Panc1 (cell line): ENCODE measurements around the gene SOX12. TPM values are rescaled to one million over a fixed set of nuclear protein-coding genes. Genes with fewer than 3 reads are reported as not detected.

Source experiments
- ATAC-seq: fragments of 200-7000 bp; cut with Tn5 transposase; 2 replicates; pipeline ENCODE4 v1.9.1; 2020; ENCODE audit warnings: mild to moderate bottlenecking, moderate library complexity
- BruUV-seq: library from RNA; stranded (reverse); fragments of 400-500 nt; replicated peaks from 2 replicates; lab custom pipeline; 2021; lab: Mats Ljungman, UMichigan
- CTCF ChIA-PET: fragments of 300-600 bp; sonication (Branson Sonifier 250); formaldehyde crosslinking; loops from one replicate; lab custom pipeline; 2022; ENCODE audit warnings: antibody characterized with exemption; lab: Charles Lee
- POLR2A ChIA-PET: fragments of 300-600 bp; sonication (Branson Sonifier 250); formaldehyde crosslinking; loops from one replicate; lab custom pipeline; 2022; ENCODE audit warnings: antibody characterized with exemption; lab: Charles Lee
- DNase-seq: peaks from one replicate; pipeline ENCODE4 v3.0.0-alpha.2; 2010; ENCODE audit warnings: low read depth, low spot score
- H3K27ac ChIP-seq: 2 replicates; pipeline ENCODE4 v1.5.1; 2011; ENCODE audit warnings: mild to moderate bottlenecking, low read length, inconsistent platforms
- H3K27me3 ChIP-seq: fragments of 200-500 bp; sonication (Bioruptor generic); 2 replicates; pipeline ENCODE4 v1.6.0; 2014; ENCODE audit warnings: low read length, inconsistent platforms; ENCODE audit not compliant: control insufficient read depth, insufficient read depth
- H3K36me3 ChIP-seq: fragments of 200-500 bp; sonication (Bioruptor generic); 2 replicates; pipeline ENCODE4 v1.5.1; 2014; ENCODE audit warnings: inconsistent platforms, mild to moderate bottlenecking, low read length, moderate library complexity; ENCODE audit not compliant: control insufficient read depth, insufficient read depth
- H3K4me1 ChIP-seq: 2 replicates; pipeline ENCODE4 v1.5.1; 2011; ENCODE audit warnings: inconsistent platforms, mild to moderate bottlenecking, low read length, moderate library complexity; ENCODE audit not compliant: control insufficient read depth, insufficient read depth
- H3K4me3 ChIP-seq, 2 experiments: 2 replicates each; pipeline ENCODE4 v1.5.1; 2011 to 2012; ENCODE audit warnings: low read depth in 2 of 2, low read length in 2 of 2, mild to moderate bottlenecking in 2 of 2, inconsistent platforms in 1 of 2, moderate library complexity in 1 of 2
- H3K9me3 ChIP-seq: fragments of 200-500 bp; sonication (Bioruptor generic); 2 replicates; pipeline ENCODE4 v1.5.1; 2014; ENCODE audit warnings: low read depth, mild to moderate bottlenecking, inconsistent platforms, low read length, moderate library complexity; ENCODE audit not compliant: control insufficient read depth, insufficient read depth
- POLR2AphosphoS5 ChIP-seq: IDR thresholded peaks from 2 replicates; pipeline ENCODE4 v1.6.1; 2012; ENCODE audit warnings: mild to moderate bottlenecking, low read depth, low read length, moderate library complexity
- REST ChIP-seq, 2 experiments: IDR thresholded peaks; 2 replicates each; pipeline ENCODE4 v1.6.1; 2011 to 2012; ENCODE audit warnings: low read depth in 2 of 2, control low read depth in 1 of 2, low read length in 1 of 2, mild to moderate bottlenecking in 1 of 2, moderate library complexity in 1 of 2; ENCODE audit not compliant: insufficient read depth in 1 of 2
- SIN3A ChIP-seq: IDR thresholded peaks from 2 replicates; pipeline ENCODE4 v1.6.1; 2012; ENCODE audit warnings: low read depth, mild to moderate bottlenecking, low read length, moderate library complexity, borderline replicate concordance; ENCODE audit not compliant: insufficient read depth
- TCF7L2 ChIP-seq: IDR thresholded peaks from 2 replicates; pipeline ENCODE4 v1.6.1; 2011; ENCODE audit warnings: mild to moderate bottlenecking, low read depth, low read length, inconsistent platforms
- in situ Hi-C: cut with HindIII; loops from 2 replicates; pipeline ENCODE4 v1.10.0; 2016; ENCODE audit warnings: low sequenced_read_pairs, low pct_unique_long_range_greater_than_20kb
- intact Hi-C: fragments of 100-400 bp; cut with micrococcal nuclease; formaldehyde crosslinking; loops from one replicate; pipeline ENCODE4 v1.10.0; 2022; ENCODE audit not compliant: unreplicated experiment
- total RNA-seq: library from RNA; stranded (reverse); gene quantifications from one replicate; pipeline ENCODE4 v1.2.1, GENCODE V29; 2021; ENCODE audit not compliant: unreplicated experiment
- TF ChIP-seq, protein P1 (sequence below): fragments of 450-650 bp; IDR thresholded peaks from 2 replicates; pipeline ENCODE4 v1.5.1; 2017; ENCODE audit warnings: mild to moderate bottlenecking

SOX12 gene
- total RNA-seq, 1 experiment from 2014 or later: 48.6 TPM

DNA sequence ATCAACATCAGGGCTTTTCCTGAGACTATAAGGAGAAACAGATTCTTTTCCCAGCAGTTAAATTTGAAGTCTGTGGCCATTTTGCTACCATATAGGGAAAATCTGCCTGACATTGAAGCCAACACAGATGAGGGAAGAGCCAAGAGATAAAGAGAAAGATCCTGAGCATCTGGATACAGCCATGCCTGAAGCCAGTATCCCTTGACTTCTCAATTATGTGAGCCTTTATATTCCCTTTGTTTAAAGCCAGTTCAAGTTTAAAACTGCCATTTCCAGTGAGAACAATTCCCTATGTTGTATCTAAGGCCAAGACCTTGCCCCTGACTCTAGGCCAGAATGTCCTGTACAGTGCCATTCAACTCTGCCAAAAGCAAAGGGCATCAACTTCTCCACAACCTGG, 17.8 kb downstream of the SOX12 start:
- Histone ChIP-seq H3K36me3 (no peaks in the 10 kb centered on the region), H3K4me1 (peaks cover 7% of the 10 kb centered on the region; the same call in 1 of the 2 replicates), H3K27me3 (no peaks in the 10 kb centered on the region), H3K27ac (no peak overlapping the region), H3K9me3 (peaks cover 12% of the 10 kb centered on the region; the same call in 1 of the 2 replicates), H3K4me3 (no peak overlapping the region)
- DNase-seq (no peak), ATAC-seq (no peak)
- in situ Hi-C loops: no loop called here
- ChIA-PET CTCF (no interaction called here), POLR2A (no interaction called here)
- no TSS peak for BruUV-seq
- no peak for TF ChIP-seq REST (IDR thresholded peaks at IDR 0.05; ENCODE audit: insufficient read depth in 1 of 2, low read depth in 2 of 2, low read length in 1 of 2)
- TF ChIP-seq TCF7L2: no peak
- TF ChIP-seq, protein P1, sequence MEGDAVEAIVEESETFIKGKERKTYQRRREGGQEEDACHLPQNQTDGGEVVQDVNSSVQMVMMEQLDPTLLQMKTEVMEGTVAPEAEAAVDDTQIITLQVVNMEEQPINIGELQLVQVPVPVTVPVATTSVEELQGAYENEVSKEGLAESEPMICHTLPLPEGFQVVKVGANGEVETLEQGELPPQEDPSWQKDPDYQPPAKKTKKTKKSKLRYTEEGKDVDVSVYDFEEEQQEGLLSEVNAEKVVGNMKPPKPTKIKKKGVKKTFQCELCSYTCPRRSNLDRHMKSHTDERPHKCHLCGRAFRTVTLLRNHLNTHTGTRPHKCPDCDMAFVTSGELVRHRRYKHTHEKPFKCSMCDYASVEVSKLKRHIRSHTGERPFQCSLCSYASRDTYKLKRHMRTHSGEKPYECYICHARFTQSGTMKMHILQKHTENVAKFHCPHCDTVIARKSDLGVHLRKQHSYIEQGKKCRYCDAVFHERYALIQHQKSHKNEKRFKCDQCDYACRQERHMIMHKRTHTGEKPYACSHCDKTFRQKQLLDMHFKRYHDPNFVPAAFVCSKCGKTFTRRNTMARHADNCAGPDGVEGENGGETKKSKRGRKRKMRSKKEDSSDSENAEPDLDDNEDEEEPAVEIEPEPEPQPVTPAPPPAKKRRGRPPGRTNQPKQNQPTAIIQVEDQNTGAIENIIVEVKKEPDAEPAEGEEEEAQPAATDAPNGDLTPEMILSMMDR: no peak
- no peak for TF ChIP-seq POLR2AphosphoS5
- TF ChIP-seq SIN3A: no peak
- intact Hi-C loops: no loop called here

DNA sequence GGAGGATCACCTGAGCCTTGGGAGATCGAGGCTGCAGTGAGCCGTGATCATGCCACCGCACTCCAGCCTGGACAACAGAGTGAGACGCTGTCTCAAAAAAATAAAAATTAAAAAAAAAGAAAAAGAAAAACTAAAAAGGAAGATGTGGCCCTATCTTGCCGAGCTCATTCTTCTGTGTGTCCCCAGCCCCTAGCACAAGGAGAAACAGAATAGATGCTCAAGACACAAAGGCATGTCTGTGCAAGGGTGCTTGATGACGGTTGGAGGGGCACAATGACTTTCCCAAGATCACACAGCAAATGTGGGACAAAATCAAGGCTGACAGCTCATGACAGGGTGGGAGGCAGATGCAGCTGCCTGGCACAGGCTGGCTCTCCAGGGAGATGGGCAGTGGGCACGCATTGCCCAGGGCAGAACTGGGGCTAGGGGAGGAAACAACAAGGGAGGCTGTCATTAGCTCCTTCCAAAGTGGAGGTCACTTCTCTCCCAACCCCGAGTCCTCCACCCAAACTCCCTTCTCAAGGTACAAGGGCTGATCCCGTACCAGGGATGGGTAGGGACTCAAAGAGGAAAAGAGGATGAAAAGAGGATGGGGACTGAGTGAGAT, 20.8 kb downstream of the SOX12 start:
- Histone ChIP-seq H3K9me3 (peaks cover 12% of the 10 kb centered on the region; the same call in 1 of the 2 replicates), H3K4me3 (peak overlapping the region; percentile 62 to 83), H3K4me1 (peaks cover 15% of the 10 kb centered on the region), H3K36me3 (no peaks in the 10 kb centered on the region), H3K27ac (peak overlapping the region; percentile 69), H3K27me3 (no peaks in the 10 kb centered on the region)
- ATAC-seq (no peak), DNase-seq (no peak)
- in situ Hi-C loops (no loop called here), intact Hi-C loops (loop anchor here (2.0 kb wide), 1 partner anchor 63 kb away; the partner anchor contains the start of gene RBCK1)
- ChIA-PET CTCF (no interaction called here), POLR2A (no interaction called here)
- TF ChIP-seq SIN3A (no peak), TCF7L2 (no peak), POLR2AphosphoS5 (no peak)
- TF ChIP-seq, protein P1: no peak
- no TSS peak for BruUV-seq
